Embryonic facial prominence (tissue), 1 donor: ENCODE results near the gene CADPS.

Source experiments
- DNase-seq: peaks from one replicate; pipeline ENCODE4 v3.0.0-alpha.2; 2016; ENCODE audit errors: extremely low spot score

The CADPS gene

DNA sequence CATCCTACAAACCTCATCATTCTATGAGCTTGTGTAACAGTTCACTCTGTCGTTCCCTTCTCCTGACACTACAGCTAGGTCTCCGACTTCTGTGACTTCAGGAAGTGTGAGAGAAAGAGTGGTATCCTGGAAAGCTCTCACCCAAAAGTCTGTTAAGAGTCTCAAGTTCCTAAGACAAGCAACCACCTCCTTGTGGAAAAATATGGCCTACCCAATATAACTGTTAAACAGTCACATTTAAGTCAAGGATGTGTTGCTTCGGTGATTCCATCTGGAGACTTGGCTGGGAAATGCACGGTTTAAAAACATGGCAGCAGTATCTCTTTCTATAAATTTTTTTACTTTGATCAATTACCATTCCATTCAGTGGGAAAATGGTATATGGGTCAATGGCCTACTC is 515.7 kb downstream of the CADPS start:
- DNase-seq: no peak

DNA sequence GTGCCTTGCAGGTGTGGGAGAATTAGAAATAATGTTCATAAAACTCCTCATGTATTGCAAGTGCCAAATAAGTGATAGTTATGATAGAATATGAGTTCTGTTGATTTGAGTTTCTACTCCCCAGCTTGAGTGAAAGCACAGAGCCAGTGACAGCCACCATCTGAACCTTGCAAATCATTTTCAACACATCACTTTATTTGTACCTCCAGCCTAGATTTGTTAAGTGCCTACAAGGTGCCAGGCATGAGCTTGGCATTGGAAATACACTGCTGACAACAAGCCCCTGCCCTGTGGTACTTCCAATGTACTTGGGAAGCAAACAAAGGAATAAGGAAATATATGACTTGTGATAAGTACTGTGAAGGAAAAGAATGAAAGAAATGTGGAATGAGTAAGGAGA is 518.9 kb downstream of the CADPS start:
- no peak for DNase-seq

DNA sequence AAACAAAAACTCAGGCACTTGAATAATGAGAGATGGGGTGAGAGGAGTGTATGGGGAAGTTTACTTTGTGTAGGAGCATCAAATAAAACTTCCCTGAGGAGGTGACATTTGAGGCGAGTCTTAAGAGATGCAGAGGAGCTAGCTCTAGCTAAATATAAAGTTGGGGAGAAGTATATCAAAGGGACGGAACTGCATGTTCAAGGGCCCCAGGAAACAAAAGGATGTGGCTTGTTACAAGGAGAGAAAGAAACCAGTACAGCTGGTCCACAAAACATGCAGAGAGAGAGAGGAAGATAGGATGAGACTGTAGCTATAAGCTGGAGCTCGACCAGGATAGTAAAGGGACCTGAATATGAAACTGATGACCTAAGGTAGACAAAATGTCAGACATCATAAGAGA is 519.5 kb downstream of the CADPS start:
- DNase-seq: no peak
